IMR-90 (cell line): ENCODE data around the gene KIF15. TPM values are rescaled to one million over a fixed set of nuclear protein-coding genes. Genes with fewer than 3 reads are reported as not detected.

ENCODE experiments used
- ATAC-seq: fragments of 200-7000 bp; cut with Tn5 transposase; 2 replicates; pipeline ENCODE4 v1.9.1; 2020; ENCODE audit warnings: low read depth, mild to moderate bottlenecking, moderate library complexity
- BruUV-seq: library from RNA; stranded (reverse); fragments of 400-500 nt; replicated peaks from 2 replicates; lab custom pipeline; 2021; lab: Mats Ljungman, UMichigan
- CTCF ChIA-PET: fragments of 300-600 bp; formaldehyde crosslinking; extraction: SDS; loops from one replicate; lab custom pipeline; 2021; ENCODE audit warnings: antibody characterized with exemption; lab: Yijun Ruan, JAX
- POLR2A ChIA-PET: fragments of 300-600 bp; sonication (Branson Sonifier 250); formaldehyde crosslinking; loops from one replicate; lab custom pipeline; 2022; ENCODE audit warnings: antibody characterized with exemption; ENCODE audit not compliant: unreplicated experiment; lab: Charles Lee
- DNase-seq: peaks from one replicate; pipeline ENCODE4 v3.0.0; 2013
- H2AFZ ChIP-seq: replicated peaks from 2 replicates; pipeline ENCODE3; 2013; ENCODE audit warnings: low read length, mild to moderate bottlenecking; ENCODE audit not compliant: poor library complexity
- H2AK5ac ChIP-seq: 2 replicates; pipeline ENCODE4 v1.6.1; 2013; ENCODE audit warnings: low read depth, low read length, inconsistent platforms
- H2AK9ac ChIP-seq: replicated peaks from 2 replicates; pipeline ENCODE3; 2013; ENCODE audit warnings: mild to moderate bottlenecking, low read depth, low read length, moderate library complexity; ENCODE audit not compliant: poor library complexity
- H2BK120ac ChIP-seq: 2 replicates; pipeline ENCODE4 v1.6.1; 2013; ENCODE audit warnings: low read depth, low read length, inconsistent platforms
- H2BK15ac ChIP-seq: 3 replicates; pipeline ENCODE4 v1.6.1; 2013; ENCODE audit warnings: low read depth, low read length, inconsistent platforms
- H2BK20ac ChIP-seq: 2 replicates; pipeline ENCODE4 v1.6.1; 2013; ENCODE audit warnings: low read depth, mild to moderate bottlenecking, inconsistent platforms, low read length, moderate library complexity
- H2BK5ac ChIP-seq: 2 replicates; pipeline ENCODE4 v1.6.1; 2013; ENCODE audit warnings: mild to moderate bottlenecking, low read depth, low read length, inconsistent platforms; ENCODE audit not compliant: poor library complexity, severe bottlenecking
- H3K14ac ChIP-seq: replicated peaks from 2 replicates; pipeline ENCODE4 v1.6.1; 2013; ENCODE audit warnings: low read depth, low read length, inconsistent platforms
- H3K18ac ChIP-seq: 2 replicates; pipeline ENCODE4 v1.6.1; 2013; ENCODE audit warnings: low read depth, low read length, control low read depth
- H3K23ac ChIP-seq: 2 replicates; pipeline ENCODE4 v1.6.1; 2013; ENCODE audit warnings: low read depth, low read length, inconsistent platforms
- H3K27ac ChIP-seq: 2 replicates; pipeline ENCODE4 v1.5.1; 2013; ENCODE audit warnings: mild to moderate bottlenecking, control low read depth, low read length; ENCODE audit not compliant: insufficient read depth
- H3K27me3 ChIP-seq: 2 replicates; pipeline ENCODE4 v1.6.1; 2013; ENCODE audit warnings: low read length; ENCODE audit not compliant: control insufficient read depth, insufficient read depth
- H3K36me3 ChIP-seq: 2 replicates; pipeline ENCODE4 v1.6.1; 2013; ENCODE audit warnings: low read length, mixed read lengths; ENCODE audit not compliant: control insufficient read depth, insufficient read depth
- H3K4ac ChIP-seq: 2 replicates; pipeline ENCODE4 v1.6.1; 2013; ENCODE audit warnings: low read depth, low read length, inconsistent platforms
- H3K4me1 ChIP-seq: 2 replicates; pipeline ENCODE4 v1.6.1; 2013; ENCODE audit warnings: low read length, mixed read lengths; ENCODE audit not compliant: control insufficient read depth, insufficient read depth
- H3K4me2 ChIP-seq: 2 replicates; pipeline ENCODE4 v1.6.1; 2013; ENCODE audit warnings: low read depth, mild to moderate bottlenecking, control low read depth, low read length, moderate library complexity
- H3K4me3 ChIP-seq: 2 replicates; pipeline ENCODE4 v1.5.1; 2013; ENCODE audit warnings: low read depth, mild to moderate bottlenecking, control low read depth, low read length, moderate library complexity; ENCODE audit not compliant: insufficient read depth
- H3K56ac ChIP-seq: 2 replicates; pipeline ENCODE4 v1.6.1; 2013; ENCODE audit warnings: low read length, inconsistent platforms; ENCODE audit not compliant: insufficient read depth; ENCODE audit errors: extremely low read depth
- H3K79me1 ChIP-seq, 2 experiments: 2 replicates each; pipeline ENCODE4 v1.6.1; 2013; ENCODE audit warnings: low read length in 2 of 2, inconsistent platforms in 1 of 2, low read depth in 1 of 2
- H3K9ac ChIP-seq: 2 replicates; pipeline ENCODE4 v1.6.1; 2013; ENCODE audit warnings: low read depth, low read length, control low read depth
- H3K9me1 ChIP-seq: 2 replicates; pipeline ENCODE4 v1.6.1; 2013; ENCODE audit warnings: low read length, inconsistent platforms; ENCODE audit not compliant: insufficient read depth
- H3K9me3 ChIP-seq: 2 replicates; pipeline ENCODE4 v1.6.1; 2013; ENCODE audit warnings: low read length; ENCODE audit not compliant: control insufficient read depth, insufficient read depth
- H4K20me1 ChIP-seq: 2 replicates; pipeline ENCODE4 v1.6.1; 2013; ENCODE audit warnings: low read length, inconsistent platforms; ENCODE audit not compliant: insufficient read depth
- H4K5ac ChIP-seq: 2 replicates; pipeline ENCODE4 v1.6.1; 2013; ENCODE audit warnings: mild to moderate bottlenecking, low read depth, low read length, control low read depth
- H4K8ac ChIP-seq, 2 experiments: 2 replicates each; pipeline ENCODE4 v1.6.1; 2013; ENCODE audit warnings: low read depth in 2 of 2, low read length in 2 of 2, control low read depth in 1 of 2, inconsistent platforms in 1 of 2
- H4K91ac ChIP-seq: 2 replicates; pipeline ENCODE4 v1.6.1; 2013; ENCODE audit warnings: low read depth, low read length, inconsistent platforms; ENCODE audit not compliant: insufficient read depth
- BHLHE40 ChIP-seq: fragments of 150-350 bp; IDR thresholded peaks from 2 replicates; pipeline ENCODE4 v1.6.1; 2016; ENCODE audit warnings: mild to moderate bottlenecking, low read depth, low read length
- CEBPB ChIP-seq: IDR thresholded peaks from 2 replicates; pipeline ENCODE4 v1.6.1; 2012; ENCODE audit warnings: low read depth, low read length, improper control_type of control experiment
- CHD1 ChIP-seq: IDR thresholded peaks from 2 replicates; pipeline ENCODE4 v1.6.1; 2012; ENCODE audit warnings: low read depth, low read length, improper control_type of control experiment
- MAZ ChIP-seq: IDR thresholded peaks from 2 replicates; pipeline ENCODE4 v1.6.1; 2012; ENCODE audit warnings: low read depth, mild to moderate bottlenecking, low read length, improper control_type of control experiment, moderate library complexity, borderline replicate concordance
- MXI1 ChIP-seq: IDR thresholded peaks from 2 replicates; pipeline ENCODE4 v1.6.1; 2012; ENCODE audit warnings: low read depth, mild to moderate bottlenecking, low read length, moderate library complexity, borderline replicate concordance
- NFE2L2 ChIP-seq: fragments of 150-350 bp; IDR thresholded peaks from 2 replicates; pipeline ENCODE4 v1.6.1; 2016; ENCODE audit warnings: low read depth, mild to moderate bottlenecking, low read length
- POLR2A ChIP-seq: IDR thresholded peaks from 2 replicates; pipeline ENCODE4 v1.6.1; 2012; ENCODE audit warnings: mild to moderate bottlenecking, low read depth, low read length
- RAD21 ChIP-seq: IDR thresholded peaks from 2 replicates; pipeline ENCODE4 v1.6.1; 2012; ENCODE audit warnings: low read length, improper control_type of control experiment
- RCOR1 ChIP-seq: IDR thresholded peaks from 2 replicates; pipeline ENCODE4 v1.6.1; 2012; ENCODE audit warnings: mild to moderate bottlenecking, low read length, improper control_type of control experiment; ENCODE audit not compliant: insufficient replicate concordance
- RFX5 ChIP-seq: IDR thresholded peaks from 2 replicates; pipeline ENCODE4 v1.8.0; 2012; ENCODE audit warnings: low read depth, mild to moderate bottlenecking, low read length, moderate library complexity
- SMC3 ChIP-seq: fragments of 150-350 bp; IDR thresholded peaks from 2 replicates; pipeline ENCODE4 v1.6.1; 2016; ENCODE audit warnings: low read depth, mild to moderate bottlenecking, antibody characterized with exemption, low read length, moderate library complexity
- WGBS, 2 experiments: methylation state at CpG; one replicate each; pipeline versions ENCODE4 v1.1.5 to v1.1.7; 2013; ENCODE audit warnings: missing lambda C conversion rate in 2 of 2; ENCODE audit not compliant: insufficient read length in 1 of 2; ENCODE audit errors: extremely low coverage in 2 of 2; 5-methylcytosine and 5-hydroxymethylcytosine counted together
- dilution Hi-C: fragments of 300-500 bp; cut with HindIII; formaldehyde crosslinking; loops from one replicate; pipeline ENCODE4 v1.14.3; 2018; ENCODE audit warnings: low sequenced_read_pairs; ENCODE audit not compliant: unreplicated experiment
- in situ Hi-C: fragments of 300-500 bp; cut with MboI; formaldehyde crosslinking; loops from 3 replicates; pipeline ENCODE4 v1.14.3; 2019; ENCODE audit warnings: low sequenced_read_pairs, inconsistent platforms, mixed read lengths
- intact Hi-C: fragments of 100-400 bp; cut with micrococcal nuclease; formaldehyde crosslinking; loops from 2 replicates; pipeline ENCODE4 v1.10.0; 2022
- polyA plus RNA-seq, 3 experiments: library from polyadenylated mRNA; depleted of rRNA; stranded (reverse); fragments of >200 nt; gene quantifications; 2 replicates each; pipeline ENCODE4 v1.2.3, GENCODE V29; 2012; ENCODE audit warnings: low replicate concordance in 1 of 3
- total RNA-seq: library from RNA; depleted of rRNA; stranded (reverse); fragments of >200 nt; gene quantifications from 2 replicates; pipeline ENCODE4 v1.2.3, GENCODE V29; 2012
- TF ChIP-seq, protein P1 (sequence below): conservative IDR thresholded peaks from 2 replicates; pipeline ENCODE4 v1.5.1; 2012; ENCODE audit warnings: mild to moderate bottlenecking, low read depth, low read length, improper control_type of control experiment
- TF ChIP-seq, protein P2 (sequence below): fragments of 150-350 bp; IDR thresholded peaks from 2 replicates; pipeline ENCODE4 v1.6.1; 2017; ENCODE audit warnings: mild to moderate bottlenecking, antibody characterized with exemption, low read length, low read depth
- TF ChIP-seq, protein P3 (sequence below): fragments of 150-350 bp; IDR thresholded peaks from 2 replicates; pipeline ENCODE4 v1.6.1; 2016; ENCODE audit warnings: low read depth, mild to moderate bottlenecking, low read length, moderate library complexity, borderline replicate concordance

KIF15 gene
- total and polyA plus RNA-seq, 2 of the 4 experiments (the other 2 are of a cell fraction) = 3.7 to 8.4 TPM

DNA sequence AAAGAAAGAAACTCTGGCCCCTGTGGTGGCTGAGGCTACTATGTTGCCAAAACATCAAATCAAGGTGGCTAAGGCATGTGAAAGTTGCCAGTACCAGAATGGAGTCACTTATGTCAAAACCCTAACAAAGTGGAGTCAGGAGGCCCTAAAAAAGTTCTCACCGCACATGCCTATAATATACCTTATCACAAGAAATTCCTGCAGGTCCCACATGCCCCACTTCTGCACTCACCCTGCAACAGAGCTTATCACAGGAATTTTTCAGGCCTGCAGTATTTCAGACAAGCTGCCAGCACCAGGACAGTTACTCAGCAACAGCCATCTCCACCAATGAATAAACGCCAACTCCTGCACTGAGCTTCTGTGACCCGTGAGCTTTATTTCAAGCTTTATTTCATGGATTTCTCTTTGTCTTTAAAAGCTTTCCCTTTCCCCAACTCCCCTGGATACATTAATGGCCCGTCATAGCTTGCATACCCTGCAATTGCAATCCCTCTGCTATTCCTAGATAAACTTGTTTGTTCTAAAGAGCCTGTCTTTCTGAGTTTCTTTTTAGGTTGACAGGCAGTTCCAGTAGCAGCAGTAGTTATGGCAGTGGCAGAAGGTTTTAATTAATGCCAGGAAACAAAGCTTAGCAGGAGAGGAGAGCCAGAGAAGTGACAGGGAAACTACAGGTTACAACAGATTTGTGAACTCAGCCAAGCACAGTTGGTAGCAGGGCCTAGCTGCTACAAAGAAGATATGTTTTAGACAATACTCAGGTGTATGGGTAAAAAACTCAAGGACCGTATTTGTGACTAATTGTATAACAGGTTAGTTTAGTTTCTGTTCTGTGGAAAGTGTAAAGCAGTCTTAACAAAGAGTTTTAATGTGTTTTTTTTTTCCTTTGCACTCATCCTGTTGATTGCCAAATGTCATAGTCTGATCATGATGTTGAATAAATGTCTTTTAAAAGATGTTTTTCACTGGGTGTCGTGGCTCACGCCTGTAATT lies 84.2 kb downstream of the KIF15 start:
- dilution Hi-C loops (no loop called here), intact Hi-C loops (loop anchor here (5.0 kb wide), 1 partner anchor 39 kb away; no protein-coding TSS in a partner anchor), in situ Hi-C loops (no loop called here)
- Histone ChIP-seq H3K4me1 (no peaks in the 10 kb centered on the region), H3K4me3 (no peak overlapping the region), H4K91ac (no peak overlapping the region), H3K36me3 (peaks cover 3% of the 10 kb centered on the region; the same call in 1 of the 2 replicates), H2BK15ac (no peak overlapping the region), H2BK120ac (no peak overlapping the region), H2BK20ac (no peak overlapping the region), H4K8ac (no peak overlapping the region), H3K14ac (no peak overlapping the region), H2AFZ (no peak overlapping the region), H3K27ac (no peak overlapping the region), H3K27me3 (no peaks in the 10 kb centered on the region), H2BK5ac (no peak overlapping the region), H3K4ac (no peak overlapping the region), H3K56ac (no peak overlapping the region), H3K9ac (no peak overlapping the region), H2AK5ac (no peak overlapping the region), H3K9me1 (no peaks in the 10 kb centered on the region), H4K5ac (no peak overlapping the region), H2AK9ac (no peak overlapping the region), H4K20me1 (no peaks in the 10 kb centered on the region), H3K9me3 (no peaks in the 10 kb centered on the region), H3K4me2 (no peak overlapping the region), H3K18ac (no peak overlapping the region), H3K23ac (no peak overlapping the region), H3K79me1 (no peaks in the 10 kb centered on the region)
- ChIA-PET CTCF (no interaction called here), POLR2A (interaction anchor here (0.7 kb wide), 1 partner anchor 1063 kb away, joined by 3 read pairs; no protein-coding TSS in a partner anchor)
- no TSS peak for BruUV-seq
- peak; percentile 90 for ATAC-seq
- WGBS, 2 experiments = 76% methylated on average over 4 of the region's 7 CpGs; no CpG with 5 or more reads in 1 of the 2 experiments
- peak; percentile 59 for DNase-seq
- TF ChIP-seq RAD21 (no peak), MAZ (no peak), SMC3 (no peak), POLR2A (no peak), CEBPB (no peak), RCOR1 (no peak), CHD1 (no peak), BHLHE40 (no peak), RFX5 (no peak), NFE2L2 (no peak), MXI1 (no peak)
- TF ChIP-seq, protein P1, sequence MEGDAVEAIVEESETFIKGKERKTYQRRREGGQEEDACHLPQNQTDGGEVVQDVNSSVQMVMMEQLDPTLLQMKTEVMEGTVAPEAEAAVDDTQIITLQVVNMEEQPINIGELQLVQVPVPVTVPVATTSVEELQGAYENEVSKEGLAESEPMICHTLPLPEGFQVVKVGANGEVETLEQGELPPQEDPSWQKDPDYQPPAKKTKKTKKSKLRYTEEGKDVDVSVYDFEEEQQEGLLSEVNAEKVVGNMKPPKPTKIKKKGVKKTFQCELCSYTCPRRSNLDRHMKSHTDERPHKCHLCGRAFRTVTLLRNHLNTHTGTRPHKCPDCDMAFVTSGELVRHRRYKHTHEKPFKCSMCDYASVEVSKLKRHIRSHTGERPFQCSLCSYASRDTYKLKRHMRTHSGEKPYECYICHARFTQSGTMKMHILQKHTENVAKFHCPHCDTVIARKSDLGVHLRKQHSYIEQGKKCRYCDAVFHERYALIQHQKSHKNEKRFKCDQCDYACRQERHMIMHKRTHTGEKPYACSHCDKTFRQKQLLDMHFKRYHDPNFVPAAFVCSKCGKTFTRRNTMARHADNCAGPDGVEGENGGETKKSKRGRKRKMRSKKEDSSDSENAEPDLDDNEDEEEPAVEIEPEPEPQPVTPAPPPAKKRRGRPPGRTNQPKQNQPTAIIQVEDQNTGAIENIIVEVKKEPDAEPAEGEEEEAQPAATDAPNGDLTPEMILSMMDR = no peak
- TF ChIP-seq, protein P2, sequence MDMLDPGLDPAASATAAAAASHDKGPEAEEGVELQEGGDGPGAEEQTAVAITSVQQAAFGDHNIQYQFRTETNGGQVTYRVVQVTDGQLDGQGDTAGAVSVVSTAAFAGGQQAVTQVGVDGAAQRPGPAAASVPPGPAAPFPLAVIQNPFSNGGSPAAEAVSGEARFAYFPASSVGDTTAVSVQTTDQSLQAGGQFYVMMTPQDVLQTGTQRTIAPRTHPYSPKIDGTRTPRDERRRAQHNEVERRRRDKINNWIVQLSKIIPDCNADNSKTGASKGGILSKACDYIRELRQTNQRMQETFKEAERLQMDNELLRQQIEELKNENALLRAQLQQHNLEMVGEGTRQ = no peak
- TF ChIP-seq, protein P3, sequence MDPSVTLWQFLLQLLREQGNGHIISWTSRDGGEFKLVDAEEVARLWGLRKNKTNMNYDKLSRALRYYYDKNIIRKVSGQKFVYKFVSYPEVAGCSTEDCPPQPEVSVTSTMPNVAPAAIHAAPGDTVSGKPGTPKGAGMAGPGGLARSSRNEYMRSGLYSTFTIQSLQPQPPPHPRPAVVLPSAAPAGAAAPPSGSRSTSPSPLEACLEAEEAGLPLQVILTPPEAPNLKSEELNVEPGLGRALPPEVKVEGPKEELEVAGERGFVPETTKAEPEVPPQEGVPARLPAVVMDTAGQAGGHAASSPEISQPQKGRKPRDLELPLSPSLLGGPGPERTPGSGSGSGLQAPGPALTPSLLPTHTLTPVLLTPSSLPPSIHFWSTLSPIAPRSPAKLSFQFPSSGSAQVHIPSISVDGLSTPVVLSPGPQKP = no peak
